Cardiac muscle cell (in vitro differentiated cells and primary cell): Measurements from ENCODE around the gene SMYD3. TPM values are rescaled to one million over a fixed set of nuclear protein-coding genes. Genes with fewer than 3 reads are reported as not detected.

Source experiments
- DNase-seq, 2 donors: peaks; one replicate each; pipeline versions ENCODE4 v3.0.0 to v3.0.0-alpha.2; 2010 to 2017; ENCODE audit warnings: low read depth in 1 of 2, low spot score in 1 of 2
- H3K27ac ChIP-seq: fragments of 200-600 bp; sonication (generic); 2 replicates; pipeline ENCODE4 v1.5.1; 2016
- H3K27me3 ChIP-seq: fragments of 200-600 bp; sonication (generic); 2 replicates; pipeline ENCODE4 v1.6.0; 2016; ENCODE audit warnings: control low read depth
- H3K36me3 ChIP-seq: fragments of 200-600 bp; sonication (generic); 2 replicates; pipeline ENCODE4 v1.5.1; 2016; ENCODE audit warnings: control low read depth
- H3K4me1 ChIP-seq: fragments of 200-600 bp; sonication (generic); 2 replicates; pipeline ENCODE4 v1.8.1; 2017; ENCODE audit warnings: low read depth, mild to moderate bottlenecking, mixed run types
- H3K4me3 ChIP-seq: fragments of 200-600 bp; sonication (generic); 2 replicates; pipeline ENCODE4 v1.5.1; 2016; ENCODE audit warnings: mild to moderate bottlenecking
- H3K9me3 ChIP-seq: fragments of 200-600 bp; sonication (generic); 2 replicates; pipeline ENCODE4 v1.5.1; 2017; ENCODE audit warnings: low read depth, mild to moderate bottlenecking, control low read depth
- polyA plus RNA-seq: library from polyadenylated mRNA; unstranded; fragments of >200 nt; fragmentation: Nextera tagmentation; extraction: Ambion mirVana; gene quantifications from 2 replicates; pipeline ENCODE4 v1.2.1, GENCODE V29; 2016
- total RNA-seq: library from RNA; depleted of rRNA; stranded (reverse); fragments of >200 nt; gene quantifications from 2 replicates; pipeline ENCODE4 v1.2.3, GENCODE V29; 2016
- TF ChIP-seq, protein P1 (sequence below): IDR thresholded peaks from 2 replicates; pipeline ENCODE4 v1.5.1; 2012; ENCODE audit warnings: low read depth, mild to moderate bottlenecking, low read length

Gene SMYD3
- total and polyA plus RNA-seq, 2 experiments from 2014 or later: 47.2 to 50.8 TPM

DNA sequence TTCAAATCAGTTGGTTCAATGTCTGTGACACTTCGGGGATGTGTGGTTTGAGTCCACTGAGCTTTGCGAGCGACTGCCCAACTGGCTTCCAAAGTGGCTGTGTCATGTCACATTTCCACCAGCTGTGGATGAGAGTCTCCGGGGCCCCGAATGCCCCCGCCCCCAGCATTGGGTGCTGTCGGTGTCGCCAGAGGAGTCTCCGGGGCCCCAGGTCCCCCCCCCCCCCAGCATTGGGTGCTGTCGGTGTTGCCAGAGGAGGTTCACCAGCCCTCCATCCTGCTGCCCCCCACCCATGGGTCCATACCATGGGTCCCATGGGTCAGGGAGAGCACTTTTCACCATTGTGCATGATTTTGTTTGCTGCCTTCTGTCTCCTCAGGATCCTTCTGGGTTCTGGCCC, 9.0 kb upstream of the SMYD3 start:
- no peak for DNase-seq
- H3K27ac ChIP-seq: no peak overlapping the region
- no peaks in the 10 kb centered on the region for H3K27me3 ChIP-seq
- H3K4me3 ChIP-seq: no peak overlapping the region
- no peaks in the 10 kb centered on the region for H3K36me3 ChIP-seq
- TF ChIP-seq, protein P1, sequence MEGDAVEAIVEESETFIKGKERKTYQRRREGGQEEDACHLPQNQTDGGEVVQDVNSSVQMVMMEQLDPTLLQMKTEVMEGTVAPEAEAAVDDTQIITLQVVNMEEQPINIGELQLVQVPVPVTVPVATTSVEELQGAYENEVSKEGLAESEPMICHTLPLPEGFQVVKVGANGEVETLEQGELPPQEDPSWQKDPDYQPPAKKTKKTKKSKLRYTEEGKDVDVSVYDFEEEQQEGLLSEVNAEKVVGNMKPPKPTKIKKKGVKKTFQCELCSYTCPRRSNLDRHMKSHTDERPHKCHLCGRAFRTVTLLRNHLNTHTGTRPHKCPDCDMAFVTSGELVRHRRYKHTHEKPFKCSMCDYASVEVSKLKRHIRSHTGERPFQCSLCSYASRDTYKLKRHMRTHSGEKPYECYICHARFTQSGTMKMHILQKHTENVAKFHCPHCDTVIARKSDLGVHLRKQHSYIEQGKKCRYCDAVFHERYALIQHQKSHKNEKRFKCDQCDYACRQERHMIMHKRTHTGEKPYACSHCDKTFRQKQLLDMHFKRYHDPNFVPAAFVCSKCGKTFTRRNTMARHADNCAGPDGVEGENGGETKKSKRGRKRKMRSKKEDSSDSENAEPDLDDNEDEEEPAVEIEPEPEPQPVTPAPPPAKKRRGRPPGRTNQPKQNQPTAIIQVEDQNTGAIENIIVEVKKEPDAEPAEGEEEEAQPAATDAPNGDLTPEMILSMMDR: no peak
- no peaks in the 10 kb centered on the region for H3K4me1 ChIP-seq
- no peaks in the 10 kb centered on the region for H3K9me3 ChIP-seq

DNA sequence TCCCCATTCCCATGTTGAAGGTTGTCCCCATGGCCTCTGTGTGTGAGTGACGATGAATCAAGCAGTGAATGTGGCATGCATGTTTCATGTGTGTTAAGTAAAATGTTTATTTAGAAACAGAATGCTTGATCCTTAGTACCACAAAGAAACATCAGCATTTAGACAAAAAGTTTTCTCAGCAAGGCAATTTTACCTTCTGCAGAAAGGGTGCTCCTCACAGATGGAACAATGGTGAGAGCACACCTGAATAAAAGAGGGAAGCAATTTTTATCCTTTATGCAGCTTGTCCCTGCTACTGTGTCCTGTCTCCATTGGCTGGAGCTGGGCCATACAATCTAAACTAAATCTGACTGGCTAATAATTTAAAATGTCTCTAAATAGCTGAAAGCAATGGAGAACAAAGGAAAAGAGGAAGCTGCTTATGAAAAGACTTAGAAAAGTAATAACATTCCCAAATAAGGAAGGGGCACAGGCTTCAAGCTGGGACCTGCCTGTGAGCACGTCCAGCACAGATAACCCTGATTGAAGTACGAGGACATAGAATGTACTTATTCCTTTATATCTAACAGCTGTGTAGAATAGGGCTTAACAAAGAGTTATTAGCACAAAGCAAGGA, 8.4 kb upstream of the SMYD3 start:
- Histone ChIP-seq H3K4me3 (no peak overlapping the region), H3K36me3 (no peaks in the 10 kb centered on the region), H3K9me3 (no peaks in the 10 kb centered on the region), H3K4me1 (no peaks in the 10 kb centered on the region), H3K27me3 (no peaks in the 10 kb centered on the region), H3K27ac (no peak overlapping the region)
- TF ChIP-seq, protein P1: no peak
- DNase-seq: no peak

DNA sequence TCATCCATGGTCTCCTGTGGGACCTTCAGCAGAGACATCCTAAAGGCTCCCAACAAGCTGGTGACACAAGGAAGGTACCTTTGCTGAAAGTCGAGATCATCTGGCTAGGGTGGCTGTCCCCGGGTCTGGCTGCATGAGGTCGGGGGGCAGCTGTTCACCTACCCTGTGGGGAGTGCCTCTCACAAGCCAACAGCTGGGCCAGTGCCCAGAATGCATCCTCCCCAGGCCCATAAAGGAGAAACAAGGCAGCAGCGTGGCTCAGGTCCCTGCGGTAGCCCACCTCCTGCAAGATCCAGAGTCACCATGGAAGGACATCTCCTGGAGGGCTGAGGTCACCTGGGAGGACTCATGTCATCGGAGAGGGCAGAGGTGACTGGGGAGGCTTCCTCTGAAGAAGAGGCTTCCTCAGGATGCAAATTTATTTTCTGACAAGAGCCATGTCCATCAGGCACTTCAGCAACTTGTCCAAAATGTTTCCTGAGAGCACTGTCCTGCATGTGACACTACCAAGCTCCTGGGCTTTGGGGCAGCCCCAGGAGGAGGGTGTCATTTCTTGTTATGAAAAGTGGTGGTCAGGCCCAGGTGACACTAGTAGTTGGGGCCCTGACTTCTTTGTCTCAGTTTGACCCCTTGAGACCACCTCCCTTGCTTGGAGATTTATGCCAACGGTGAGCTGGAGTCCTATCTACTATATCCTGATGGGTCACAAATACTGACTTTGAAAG, 6.7 kb upstream of the SMYD3 start:
- no peak overlapping the region for H3K27ac ChIP-seq
- DNase-seq: no peak
- no peaks in the 10 kb centered on the region for H3K9me3 ChIP-seq
- no peaks in the 10 kb centered on the region for H3K4me1 ChIP-seq
- H3K4me3 ChIP-seq: no peak overlapping the region
- no peaks in the 10 kb centered on the region for H3K36me3 ChIP-seq
- H3K27me3 ChIP-seq: no peaks in the 10 kb centered on the region
- TF ChIP-seq, protein P1: no peak

DNA sequence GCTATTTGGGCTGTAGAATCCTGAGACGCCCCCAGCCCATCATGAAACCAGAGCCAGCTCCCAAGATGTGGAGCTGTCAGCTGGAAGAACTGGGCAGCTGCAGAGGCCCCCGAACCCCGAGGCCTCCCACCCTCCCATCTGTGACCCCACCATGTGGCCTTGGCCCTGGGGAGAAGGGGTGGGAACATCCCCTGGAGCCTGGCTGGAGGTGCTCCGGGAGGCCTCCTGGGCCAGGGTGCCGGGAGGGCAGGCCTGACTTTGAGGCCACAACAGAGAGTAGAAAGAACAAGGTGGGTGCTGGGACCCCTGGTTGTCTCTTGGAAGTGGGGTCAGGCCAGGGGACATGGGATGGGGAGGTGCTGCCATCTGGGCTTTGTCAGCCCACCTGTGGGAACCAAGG, 6.0 kb upstream of the SMYD3 start:
- no peaks in the 10 kb centered on the region for H3K9me3 ChIP-seq
- H3K4me3 ChIP-seq: no peak overlapping the region
- TF ChIP-seq, protein P1: no peak
- no peaks in the 10 kb centered on the region for H3K4me1 ChIP-seq
- H3K27ac ChIP-seq: no peak overlapping the region
- H3K27me3 ChIP-seq: no peaks in the 10 kb centered on the region
- no peak for DNase-seq
- no peaks in the 10 kb centered on the region for H3K36me3 ChIP-seq

DNA sequence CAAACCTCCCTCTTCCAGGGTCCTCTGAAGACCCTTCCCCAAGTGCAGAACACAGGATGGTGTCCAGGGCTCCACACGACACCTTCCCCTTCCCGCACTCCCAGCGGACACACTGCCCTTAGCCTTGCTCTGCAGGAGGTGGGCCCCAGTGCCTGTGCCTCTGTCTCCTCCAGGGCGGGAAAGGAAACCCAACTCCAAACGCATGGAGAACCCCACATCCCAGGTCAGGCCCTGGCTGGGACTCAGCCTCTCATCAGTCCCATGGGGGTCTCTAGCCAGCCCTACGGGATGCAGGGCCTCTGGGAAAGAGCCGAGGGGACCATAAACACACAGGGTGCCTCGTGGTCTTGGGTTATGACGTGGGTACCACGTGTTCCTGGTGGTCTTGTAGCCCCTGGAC, 5.6 kb upstream of the SMYD3 start:
- Histone ChIP-seq H3K36me3 (no peaks in the 10 kb centered on the region), H3K27ac (no peak overlapping the region), H3K4me3 (no peak overlapping the region), H3K4me1 (no peaks in the 10 kb centered on the region), H3K9me3 (no peaks in the 10 kb centered on the region), H3K27me3 (no peaks in the 10 kb centered on the region)
- TF ChIP-seq, protein P1: no peak
- DNase-seq: no peak
